ENCODE data around the gene BMERB1.

BMERB1 gene

GRCh38 chr16:15557258-15557657 is 122.9 kb downstream of the BMERB1 start:
- H4K91ac ChIP-seq (ENCODE audit: low read depth, low read length, poor library complexity), result no peak overlapping the region
- no CpG with 5 or more reads among the region's 6 CpGs for WGBS, 2 donors (ENCODE audit: extremely low coverage in 2 of 2, insufficient read length in 2 of 2, insufficient replicate concordance in 1 of 2)

GRCh38 chr16:15559176-15559575 is 124.8 kb downstream of the BMERB1 start:
- no peak overlapping the region for H3K23ac ChIP-seq (ENCODE audit: low read depth, low read length, poor library complexity)
- WGBS, 2 donors (ENCODE audit: extremely low coverage in 2 of 2, insufficient read length in 2 of 2, insufficient replicate concordance in 1 of 2), result no CpG with 5 or more reads among the region's 4 CpGs
- DNase-seq (ENCODE audit: low spot score), result no peak

More at GRCh38 chr16:15557258-15557657, 122.9 kb downstream of the BMERB1 start:
- no peak overlapping the region for H3K23ac ChIP-seq (ENCODE audit: low read depth, low read length, poor library complexity)
- no peaks in the 10 kb centered on the region for H3K9me3 ChIP-seq (replicated peaks in 1 of 2; ENCODE audit: control insufficient read depth in 2 of 2, insufficient read depth in 1 of 2, low read depth in 1 of 2, low read length in 2 of 2)
- no peak overlapping the region for H3K4me3 ChIP-seq (ENCODE audit: low read length in 2 of 2)
- H3K4me1 ChIP-seq (ENCODE audit: control insufficient read depth in 2 of 2, insufficient read depth in 1 of 2, low read depth in 1 of 2, low read length in 2 of 2), result peaks cover 0 to 5% of the 10 kb centered on the region in 2 donors
- no peak overlapping the region for H2AFZ ChIP-seq (ENCODE audit: low read length)
- no peak overlapping the region for H2AK5ac ChIP-seq (ENCODE audit: low read depth, low read length)
- no peak overlapping the region for H4K8ac ChIP-seq (ENCODE audit: low read depth, low read length)
- H3K9ac ChIP-seq (ENCODE audit: low read depth, low read length, poor library complexity), result no peak overlapping the region
- H3K27me3 ChIP-seq (ENCODE audit: control insufficient read depth in 3 of 3, insufficient read depth in 3 of 3, low read depth in 1 of 3, low read length in 3 of 3), result no peaks in the 10 kb centered on the region
- H2BK5ac ChIP-seq (ENCODE audit: low read length), result no peak overlapping the region
- H3K4ac ChIP-seq (ENCODE audit: low read length), result no peak overlapping the region
- H3K4me2 ChIP-seq (ENCODE audit: insufficient read depth, low read length, poor library complexity, severe bottlenecking), result no peak overlapping the region
- H2BK120ac ChIP-seq (ENCODE audit: low read depth, low read length), result no peak overlapping the region
- no peaks in the 10 kb centered on the region for H3K36me3 ChIP-seq (replicated peaks in 1 of 2; ENCODE audit: control insufficient read depth in 2 of 2, insufficient read depth in 2 of 2, low read length in 2 of 2)
- no peak overlapping the region for H3K14ac ChIP-seq (ENCODE audit: low read length)
- no peak overlapping the region for H3K18ac ChIP-seq (ENCODE audit: low read length)
- no peak overlapping the region for H3K27ac ChIP-seq (replicated peaks; ENCODE audit: low read length)
- H3K79me1 ChIP-seq (ENCODE audit: low read depth, low read length), result peaks cover 3% of the 10 kb centered on the region
- no peak for DNase-seq (ENCODE audit: low spot score)
- H2BK15ac ChIP-seq (ENCODE audit: low read length), result no peak overlapping the region
- no peak overlapping the region for H2BK12ac ChIP-seq (ENCODE audit: low read length)

GRCh38 chr16:15564604-15565339 is 130.4 kb downstream of the BMERB1 start:
- Histone ChIP-seq H2BK5ac (ENCODE audit: low read length) (no peak overlapping the region), H3K27ac (replicated peaks; ENCODE audit: low read length) (no peak overlapping the region), H3K23ac (ENCODE audit: low read depth, low read length, poor library complexity) (no peak overlapping the region), H4K91ac (ENCODE audit: low read depth, low read length, poor library complexity) (no peak overlapping the region), H3K27me3 (ENCODE audit: control insufficient read depth in 3 of 3, insufficient read depth in 3 of 3, low read depth in 1 of 3, low read length in 3 of 3) (no peaks in the 10 kb centered on the region), H3K4me1 (ENCODE audit: control insufficient read depth in 2 of 2, insufficient read depth in 1 of 2, low read depth in 1 of 2, low read length in 2 of 2) (peaks cover 0 to 2% of the 10 kb centered on the region in 2 donors), H3K4me3 (ENCODE audit: low read length in 2 of 2) (no peak overlapping the region), H3K4ac (ENCODE audit: low read length) (no peak overlapping the region), H2AK5ac (ENCODE audit: low read depth, low read length) (no peak overlapping the region), H2BK120ac (ENCODE audit: low read depth, low read length) (no peak overlapping the region), H3K9me3 (replicated peaks in 1 of 2; ENCODE audit: control insufficient read depth in 2 of 2, insufficient read depth in 1 of 2, low read depth in 1 of 2, low read length in 2 of 2) (peaks cover 3% of the 10 kb centered on the region in 2 donors), H3K18ac (ENCODE audit: low read length) (no peak overlapping the region), H2AFZ (ENCODE audit: low read length) (no peak overlapping the region), H3K79me1 (ENCODE audit: low read depth, low read length) (no peaks in the 10 kb centered on the region), H2BK12ac (ENCODE audit: low read length) (no peak overlapping the region), H2BK15ac (ENCODE audit: low read length) (no peak overlapping the region), H4K8ac (ENCODE audit: low read depth, low read length) (no peak overlapping the region), H3K36me3 (replicated peaks in 1 of 2; ENCODE audit: control insufficient read depth in 2 of 2, insufficient read depth in 2 of 2, low read length in 2 of 2) (peaks cover 0 to 8% of the 10 kb centered on the region in 2 donors), H3K14ac (ENCODE audit: low read length) (no peak overlapping the region), H3K9ac (ENCODE audit: low read depth, low read length, poor library complexity) (no peak overlapping the region), H3K4me2 (ENCODE audit: insufficient read depth, low read length, poor library complexity, severe bottlenecking) (no peak overlapping the region)
- no peak for DNase-seq (ENCODE audit: low spot score)
- no CpG with 5 or more reads among the region's 7 CpGs for WGBS, 2 donors (ENCODE audit: extremely low coverage in 2 of 2, insufficient read length in 2 of 2, insufficient replicate concordance in 1 of 2)

More at GRCh38 chr16:15559176-15559575, 124.8 kb downstream of the BMERB1 start:
- Histone ChIP-seq H2AFZ (ENCODE audit: low read length) (no peak overlapping the region), H3K36me3 (replicated peaks in 1 of 2; ENCODE audit: control insufficient read depth in 2 of 2, insufficient read depth in 2 of 2, low read length in 2 of 2) (no peaks in the 10 kb centered on the region), H2BK5ac (ENCODE audit: low read length) (no peak overlapping the region), H4K91ac (ENCODE audit: low read depth, low read length, poor library complexity) (no peak overlapping the region), H3K4me2 (ENCODE audit: insufficient read depth, low read length, poor library complexity, severe bottlenecking) (no peak overlapping the region), H3K4ac (ENCODE audit: low read length) (no peak overlapping the region), H2BK120ac (ENCODE audit: low read depth, low read length) (no peak overlapping the region), H3K4me1 (ENCODE audit: control insufficient read depth in 2 of 2, insufficient read depth in 1 of 2, low read depth in 1 of 2, low read length in 2 of 2) (peaks cover 0 to 6% of the 10 kb centered on the region in 2 donors), H2BK15ac (ENCODE audit: low read length) (no peak overlapping the region), H3K14ac (ENCODE audit: low read length) (no peak overlapping the region), H2AK5ac (ENCODE audit: low read depth, low read length) (no peak overlapping the region), H3K9me3 (replicated peaks in 1 of 2; ENCODE audit: control insufficient read depth in 2 of 2, insufficient read depth in 1 of 2, low read depth in 1 of 2, low read length in 2 of 2) (peaks cover 3% of the 10 kb centered on the region in 2 donors), H3K27me3 (ENCODE audit: control insufficient read depth in 3 of 3, insufficient read depth in 3 of 3, low read depth in 1 of 3, low read length in 3 of 3) (no peaks in the 10 kb centered on the region), H3K79me1 (ENCODE audit: low read depth, low read length) (no peaks in the 10 kb centered on the region), H3K4me3 (ENCODE audit: low read length in 2 of 2) (no peak overlapping the region), H4K8ac (ENCODE audit: low read depth, low read length) (no peak overlapping the region), H2BK12ac (ENCODE audit: low read length) (no peak overlapping the region), H3K9ac (ENCODE audit: low read depth, low read length, poor library complexity) (no peak overlapping the region), H3K27ac (replicated peaks; ENCODE audit: low read length) (no peak overlapping the region), H3K18ac (ENCODE audit: low read length) (no peak overlapping the region)

- H4K8ac ChIP-seq (ENCODE audit: low read depth, low read length), result no peak overlapping the region
- WGBS, 2 donors (ENCODE audit: extremely low coverage in 2 of 2, insufficient read length in 2 of 2, insufficient replicate concordance in 1 of 2), result no CpG with 5 or more reads among the region's 2 CpGs
Observed at GRCh38 chr16:15566095-15566494, 131.7 kb downstream of the BMERB1 start.

More at GRCh38 chr16:15566095-15566494, 131.7 kb downstream of the BMERB1 start:
- H2BK120ac ChIP-seq (ENCODE audit: low read depth, low read length), result no peak overlapping the region
- H3K14ac ChIP-seq (ENCODE audit: low read length), result no peak overlapping the region
- no peak overlapping the region for H4K91ac ChIP-seq (ENCODE audit: low read depth, low read length, poor library complexity)
- no peak overlapping the region for H3K27ac ChIP-seq (replicated peaks; ENCODE audit: low read length)
- H3K4me1 ChIP-seq (ENCODE audit: control insufficient read depth in 2 of 2, insufficient read depth in 1 of 2, low read depth in 1 of 2, low read length in 2 of 2), result peaks cover 0 to 2% of the 10 kb centered on the region in 2 donors
- no peak overlapping the region for H2AFZ ChIP-seq (ENCODE audit: low read length)
- H3K9me3 ChIP-seq (replicated peaks in 1 of 2; ENCODE audit: control insufficient read depth in 2 of 2, insufficient read depth in 1 of 2, low read depth in 1 of 2, low read length in 2 of 2), result peaks cover 3% of the 10 kb centered on the region in 2 donors
- no peaks in the 10 kb centered on the region for H3K27me3 ChIP-seq (ENCODE audit: control insufficient read depth in 3 of 3, insufficient read depth in 3 of 3, low read depth in 1 of 3, low read length in 3 of 3)
- no peak overlapping the region for H2AK5ac ChIP-seq (ENCODE audit: low read depth, low read length)
- H2BK15ac ChIP-seq (ENCODE audit: low read length), result no peak overlapping the region
- no peak overlapping the region for H2BK12ac ChIP-seq (ENCODE audit: low read length)
- no peak for DNase-seq (ENCODE audit: low spot score)
- H3K23ac ChIP-seq (ENCODE audit: low read depth, low read length, poor library complexity), result no peak overlapping the region
- H3K9ac ChIP-seq (ENCODE audit: low read depth, low read length, poor library complexity), result no peak overlapping the region
- no peak overlapping the region for H2BK5ac ChIP-seq (ENCODE audit: low read length)
- H3K4ac ChIP-seq (ENCODE audit: low read length), result no peak overlapping the region
- peaks cover 0 to 8% of the 10 kb centered on the region in 2 donors for H3K36me3 ChIP-seq (replicated peaks in 1 of 2; ENCODE audit: control insufficient read depth in 2 of 2, insufficient read depth in 2 of 2, low read length in 2 of 2)
- H3K4me3 ChIP-seq (ENCODE audit: low read length in 2 of 2), result no peak overlapping the region
- no peak overlapping the region for H3K4me2 ChIP-seq (ENCODE audit: insufficient read depth, low read length, poor library complexity, severe bottlenecking)
- H3K79me1 ChIP-seq (ENCODE audit: low read depth, low read length), result no peaks in the 10 kb centered on the region
- no peak overlapping the region for H3K18ac ChIP-seq (ENCODE audit: low read length)

Measured in neuronal stem cell (in vitro differentiated cells).